ENCODE results near the gene DPP10. TPM values are rescaled to one million over a fixed set of nuclear protein-coding genes. Genes with fewer than 3 reads are reported as not detected.

The DPP10 gene
- total and polyA plus RNA-seq, 10 donors = 0.02 TPM; not detected in 9

GRCh38 chr2:114461116-114461515 is 18.7 kb downstream of the DPP10 start:
- Histone ChIP-seq H3K9me3 (no peaks in the 10 kb centered on the region), H3K27me3 (replicated peaks in 1 of 7) (no peaks in the 10 kb centered on the region), H3K36me3 (no peaks in the 10 kb centered on the region), H3K4me1 (no peaks in the 10 kb centered on the region), H3K27ac (no peak overlapping the region), H3K4me3 (no peak overlapping the region)
- DNase-seq = no peak
- intact Hi-C loops (cut with DNase I; ENCODE audit: low total_unique reads) = no loop called here
- TF ChIP-seq CTCF (IDR thresholded peaks at IDR 0.05 in 8 of 11, conservative IDR thresholded peaks at IDR 0.05 in 3 of 11) (no peak), POLR2A (IDR thresholded peaks at IDR 0.05) (no peak), POLR2AphosphoS5 (IDR thresholded peaks at IDR 0.05) (no peak)
- 80 to 92% (median 88%) methylated on average over 3 of the region's 3 CpGs for WGBS, 5 donors

DNA sequence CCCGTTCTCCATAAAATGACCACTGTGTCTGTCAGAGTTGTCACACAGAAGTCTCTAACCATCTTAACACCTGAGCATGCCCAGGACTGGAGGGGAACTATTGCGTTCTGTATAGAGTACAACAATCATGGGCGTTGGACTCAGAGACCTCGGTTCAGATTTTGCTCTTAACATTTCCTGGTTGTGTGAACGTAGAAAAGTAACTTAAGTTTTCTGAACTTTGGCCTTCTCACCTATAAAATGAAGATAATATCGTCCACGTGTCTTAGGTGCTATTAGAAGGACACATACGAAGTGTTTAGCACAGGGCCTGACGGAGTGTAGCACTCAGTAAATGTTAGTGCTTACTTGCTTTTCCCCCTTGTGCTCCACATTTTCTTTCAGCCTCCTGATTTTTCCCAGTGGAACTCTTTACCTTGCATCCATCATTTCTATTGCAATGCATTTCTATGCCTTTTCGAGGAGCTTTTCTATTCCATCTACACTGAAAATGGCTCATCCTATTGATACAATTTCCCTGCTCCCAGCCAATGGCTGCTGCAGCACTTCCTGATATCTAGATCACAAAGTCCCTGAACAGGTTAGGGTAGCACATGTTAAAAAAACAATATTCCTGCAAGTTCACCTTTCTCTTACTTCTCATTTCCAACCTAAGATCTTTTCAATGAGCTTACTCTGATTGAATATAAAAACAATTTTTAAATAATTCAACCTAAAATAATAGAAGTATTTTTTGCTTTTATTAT is 22.7 kb downstream of the DPP10 start:
- H3K27ac ChIP-seq = no peak overlapping the region
- DNase-seq = no peak
- H3K4me1 ChIP-seq = no peaks in the 10 kb centered on the region
- no peaks in the 10 kb centered on the region for H3K9me3 ChIP-seq
- H3K4me3 ChIP-seq = no peak overlapping the region
- TF ChIP-seq CTCF (IDR thresholded peaks at IDR 0.05 in 8 of 11, conservative IDR thresholded peaks at IDR 0.05 in 3 of 11) (no peak), POLR2AphosphoS5 (IDR thresholded peaks at IDR 0.05) (no peak)
- intact Hi-C loops (cut with DNase I; ENCODE audit: low total_unique reads) = no loop called here
- WGBS, 5 donors = 79 to 88% (median 84%) methylated on average over 10 of the region's 10 CpGs
- H3K27me3 ChIP-seq (replicated peaks in 1 of 7) = no peaks in the 10 kb centered on the region
- H3K36me3 ChIP-seq = no peaks in the 10 kb centered on the region

- H3K4me3 ChIP-seq = no peak overlapping the region
- no peaks in the 10 kb centered on the region for H3K9me3 ChIP-seq
- no peak overlapping the region for H3K27ac ChIP-seq
- DNase-seq = no peak
- whole genome bisulfite sequencing, 5 donors = 75 to 91% (median 82%) methylated on average over 4 of the region's 4 CpGs
- no peaks in the 10 kb centered on the region for H3K4me1 ChIP-seq
- no peaks in the 10 kb centered on the region for H3K36me3 ChIP-seq
- intact Hi-C loops (cut with DNase I; ENCODE audit: low total_unique reads) = no loop called here
- H3K27me3 ChIP-seq (replicated peaks in 1 of 7) = no peaks in the 10 kb centered on the region
- TF ChIP-seq POLR2A (IDR thresholded peaks at IDR 0.05) (no peak), CTCF (IDR thresholded peaks at IDR 0.05 in 8 of 11, conservative IDR thresholded peaks at IDR 0.05 in 3 of 11) (no peak), POLR2AphosphoS5 (IDR thresholded peaks at IDR 0.05) (no peak)
Measured at GRCh38 chr2:114468343-114468742, 25.9 kb downstream of the DPP10 start.

- intact Hi-C loops (cut with DNase I; ENCODE audit: low total_unique reads) = no loop called here
- Histone ChIP-seq H3K4me3 (no peak overlapping the region), H3K9me3 (no peaks in the 10 kb centered on the region), H3K36me3 (no peaks in the 10 kb centered on the region), H3K4me1 (no peaks in the 10 kb centered on the region), H3K27ac (no peak overlapping the region), H3K27me3 (replicated peaks in 1 of 7) (no peaks in the 10 kb centered on the region)
- TF ChIP-seq CTCF (IDR thresholded peaks at IDR 0.05 in 8 of 11, conservative IDR thresholded peaks at IDR 0.05 in 3 of 11) (no peak), POLR2AphosphoS5 (IDR thresholded peaks at IDR 0.05) (no peak), POLR2A (IDR thresholded peaks at IDR 0.05) (no peak)
- no peak for DNase-seq
- 80 to 91% (median 84%) methylated on average over 3 of the region's 3 CpGs for WGBS, 5 donors
Measured at GRCh38 chr2:114472246-114472645, 29.8 kb downstream of the DPP10 start.
